ENCODE data around the gene ZNF670.

DNA sequence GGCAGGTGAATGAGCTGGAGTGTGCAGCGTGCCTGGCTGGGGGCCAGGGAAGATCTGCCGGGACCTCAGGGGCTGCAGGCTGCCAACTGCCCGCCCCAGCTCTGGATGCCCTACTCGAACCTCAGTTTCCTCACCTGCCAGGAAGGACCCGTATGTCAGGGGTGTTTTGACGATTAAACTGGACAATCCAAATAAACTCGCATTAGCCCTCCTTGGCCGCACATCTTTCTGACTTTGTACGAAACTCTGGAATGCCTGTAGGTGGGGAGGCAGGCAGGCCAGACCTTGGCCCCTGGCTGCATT is 33.8 kb upstream of the ZNF670 start:
- TF ChIP-seq, protein P1, sequence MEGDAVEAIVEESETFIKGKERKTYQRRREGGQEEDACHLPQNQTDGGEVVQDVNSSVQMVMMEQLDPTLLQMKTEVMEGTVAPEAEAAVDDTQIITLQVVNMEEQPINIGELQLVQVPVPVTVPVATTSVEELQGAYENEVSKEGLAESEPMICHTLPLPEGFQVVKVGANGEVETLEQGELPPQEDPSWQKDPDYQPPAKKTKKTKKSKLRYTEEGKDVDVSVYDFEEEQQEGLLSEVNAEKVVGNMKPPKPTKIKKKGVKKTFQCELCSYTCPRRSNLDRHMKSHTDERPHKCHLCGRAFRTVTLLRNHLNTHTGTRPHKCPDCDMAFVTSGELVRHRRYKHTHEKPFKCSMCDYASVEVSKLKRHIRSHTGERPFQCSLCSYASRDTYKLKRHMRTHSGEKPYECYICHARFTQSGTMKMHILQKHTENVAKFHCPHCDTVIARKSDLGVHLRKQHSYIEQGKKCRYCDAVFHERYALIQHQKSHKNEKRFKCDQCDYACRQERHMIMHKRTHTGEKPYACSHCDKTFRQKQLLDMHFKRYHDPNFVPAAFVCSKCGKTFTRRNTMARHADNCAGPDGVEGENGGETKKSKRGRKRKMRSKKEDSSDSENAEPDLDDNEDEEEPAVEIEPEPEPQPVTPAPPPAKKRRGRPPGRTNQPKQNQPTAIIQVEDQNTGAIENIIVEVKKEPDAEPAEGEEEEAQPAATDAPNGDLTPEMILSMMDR (IDR thresholded peaks at IDR 0.05 in 8 of 11, conservative IDR thresholded peaks at IDR 0.05 in 3 of 11) = no peak
- TF ChIP-seq POLR2AphosphoS5 (IDR thresholded peaks at IDR 0.05) (no peak), POLR2A (IDR thresholded peaks at IDR 0.05) (no peak)

Measured in spleen (tissue), 7 donors.